Activated CD8-positive, alpha-beta T cell treated with anti-CD3 and anti-CD28 coated beads for 36 hours (primary cell): ENCODE data around the gene CARS1. TPM values are rescaled to one million over a fixed set of nuclear protein-coding genes. Genes with fewer than 3 reads are reported as not detected.

ENCODE experiments used
- ATAC-seq: fragments of 200-7000 bp; cut with Tn5 transposase; one replicate; pipeline ENCODE4 v1.10.0; 2021; ENCODE audit warnings: mild to moderate bottlenecking, moderate library complexity
- CTCF ChIA-PET: fragments of 350-600 bp; sonication (Branson Sonifier 250); formaldehyde crosslinking; loops from one replicate; lab custom pipeline; 2021; ENCODE audit warnings: antibody characterized with exemption; lab: Charles Lee
- POLR2A ChIA-PET: fragments of 350-600 bp; sonication (Branson Sonifier 250); formaldehyde crosslinking; loops from one replicate; lab custom pipeline; 2021; ENCODE audit warnings: antibody characterized with exemption; lab: Charles Lee
- DNase-seq: peaks from one replicate; pipeline ENCODE4 v3.0.0-alpha.2; 2020
- H3K27ac Mint-ChIP-seq: one replicate; pipeline ENCODE4 v1.8.0; 2021; ENCODE audit warnings: mild to moderate bottlenecking, mixed read lengths
- H3K27me3 Mint-ChIP-seq: one replicate; pipeline ENCODE4 v1.8.0; 2021; ENCODE audit warnings: mixed read lengths
- H3K36me3 Mint-ChIP-seq: one replicate; pipeline ENCODE4 v1.8.0; 2021; ENCODE audit warnings: low read depth, mixed read lengths
- H3K4me1 Mint-ChIP-seq: one replicate; pipeline ENCODE4 v1.8.0; 2021; ENCODE audit warnings: low read depth, mixed read lengths
- H3K4me3 Mint-ChIP-seq: one replicate; pipeline ENCODE4 v1.8.0; 2021; ENCODE audit warnings: mild to moderate bottlenecking, moderate library complexity, mixed read lengths
- H3K9me3 Mint-ChIP-seq: one replicate; pipeline ENCODE4 v1.8.0; 2021; ENCODE audit warnings: mixed read lengths
- CTCF ChIP-seq: fragments of 200-600 bp; IDR thresholded peaks from one replicate; pipeline ENCODE4 v1.8.0; 2022; ENCODE audit warnings: antibody characterized with exemption, mild to moderate bottlenecking
- intact Hi-C: fragments of 100-400 bp; cut with micrococcal nuclease; formaldehyde crosslinking; loops from one replicate; pipeline ENCODE4 v1.10.0; 2022
- total RNA-seq, 2 experiments: library from RNA; stranded (reverse); gene quantifications; one replicate each; pipeline ENCODE4 v1.2.3, GENCODE V29; 2021

Gene CARS1
- total RNA-seq, 2 experiments from 2014 or later, result 82.7 to 88.2 TPM

DNA sequence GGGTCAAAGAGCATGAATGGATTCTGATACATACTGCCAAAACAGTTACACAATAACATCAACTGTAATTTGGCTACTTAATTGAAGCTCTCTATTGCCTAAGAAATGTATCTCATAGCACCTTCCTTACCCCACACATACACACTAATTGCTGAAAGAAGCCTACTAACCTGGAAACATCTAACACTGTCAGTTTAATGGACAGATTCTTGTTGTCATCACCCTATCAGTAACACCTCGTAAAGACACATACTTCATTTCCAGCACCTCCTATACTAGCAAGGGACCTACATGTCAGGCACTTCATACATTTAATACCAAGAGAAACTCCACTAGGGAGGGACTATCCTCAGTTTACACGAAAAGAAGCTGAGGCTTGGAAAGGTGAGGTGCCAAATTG lies 75.0 kb downstream of the CARS1 start:
- no peak overlapping the region for H3K4me3 Mint-ChIP-seq
- ChIA-PET POLR2A (interaction anchor here (1.3 to 3.2 kb wide), 7 partner anchors 8 to 32 kb away, joined by 4 to 37 read pairs (median 7); partner anchors contain the start of gene NAP1L4), CTCF (interaction anchor here (0.7 to 5.9 kb wide), 3 partner anchors 14 to 40 kb away, joined by 3 to 33 read pairs (median 3); no protein-coding TSS in a partner anchor)
- H3K27ac Mint-ChIP-seq, result peak overlapping the region; percentile 50
- peak; percentile 18 for ATAC-seq
- intact Hi-C loops, result no loop called here
- H3K36me3 Mint-ChIP-seq, result peaks cover 44% of the 10 kb centered on the region
- peaks cover 58% of the 10 kb centered on the region for H3K4me1 Mint-ChIP-seq
- no peak for TF ChIP-seq CTCF
- DNase-seq, result no peak
- no peaks in the 10 kb centered on the region for H3K27me3 Mint-ChIP-seq
- no peaks in the 10 kb centered on the region for H3K9me3 Mint-ChIP-seq

DNA sequence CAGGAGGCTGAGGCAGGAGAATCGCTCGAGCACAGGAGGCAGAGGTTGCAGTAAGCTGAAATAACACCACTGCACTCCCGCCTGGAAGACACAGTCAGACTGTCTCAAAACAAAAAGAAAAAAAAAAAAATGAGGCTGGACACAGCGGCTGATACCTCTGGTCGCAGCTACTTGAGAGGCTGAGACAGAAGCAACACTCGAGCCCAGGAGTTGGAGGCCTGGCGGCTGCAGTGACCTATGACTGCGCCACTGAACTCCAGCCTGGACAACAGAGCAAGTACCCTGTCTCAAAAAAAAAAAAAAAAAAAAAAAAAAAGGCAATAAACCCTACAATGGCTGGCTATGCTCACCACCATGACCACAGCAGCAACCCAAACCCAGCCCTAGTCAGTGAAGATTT lies 76.1 kb downstream of the CARS1 start:
- intact Hi-C loops, result no loop called here
- ATAC-seq (peak; percentile 8), DNase-seq (no peak)
- no peak for TF ChIP-seq CTCF
- Mint-ChIP-seq H3K4me3 (no peak overlapping the region), H3K4me1 (peaks cover 60% of the 10 kb centered on the region), H3K36me3 (peaks cover 48% of the 10 kb centered on the region), H3K27me3 (no peaks in the 10 kb centered on the region), H3K27ac (no peak overlapping the region), H3K9me3 (no peaks in the 10 kb centered on the region)
- CTCF ChIA-PET, result interaction anchor here (1.0 to 5.9 kb wide), 3 partner anchors 9 to 41 kb away, joined by 3 to 33 read pairs (median 3); no protein-coding TSS in a partner anchor
- POLR2A ChIA-PET, result interaction anchor here (0.6 to 3.2 kb wide), 8 partner anchors 9 to 34 kb away, joined by 3 to 37 read pairs (median 4); partner anchors contain the start of gene NAP1L4

DNA sequence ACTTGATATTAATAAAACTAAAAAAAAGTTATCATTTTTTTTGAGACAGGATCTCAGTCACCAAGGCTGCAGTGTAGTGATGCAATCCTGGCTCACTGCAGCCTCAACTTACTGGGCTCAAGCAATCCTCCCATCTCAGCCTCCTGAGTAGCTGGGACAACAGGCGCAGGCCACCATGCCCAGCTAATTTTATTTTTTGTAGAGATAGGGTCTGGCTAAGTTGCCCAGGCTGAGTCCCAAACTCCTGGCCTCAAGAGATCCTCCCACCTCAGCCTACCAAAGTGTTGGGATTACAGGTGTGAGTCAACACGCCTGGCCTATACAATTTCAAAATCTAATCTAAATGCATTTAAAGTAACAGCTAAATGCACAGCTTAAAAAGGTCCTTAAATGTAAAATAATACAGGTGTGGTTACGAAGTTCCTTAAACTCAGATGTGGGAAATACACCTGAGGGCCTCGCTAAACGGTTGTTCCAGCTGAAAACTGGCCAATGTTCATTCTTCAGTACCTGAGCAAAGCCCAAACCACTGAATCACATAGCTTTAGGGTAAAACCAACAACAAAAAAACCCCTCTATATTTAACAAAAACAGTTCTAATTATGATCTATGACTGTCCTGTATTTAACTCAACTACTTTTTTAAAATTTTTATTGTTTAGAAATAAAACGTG lies 76.9 kb downstream of the CARS1 start:
- Mint-ChIP-seq H3K27me3 (no peaks in the 10 kb centered on the region), H3K27ac (no peak overlapping the region), H3K36me3 (peaks cover 53% of the 10 kb centered on the region), H3K9me3 (no peaks in the 10 kb centered on the region), H3K4me1 (peaks cover 62% of the 10 kb centered on the region), H3K4me3 (no peak overlapping the region)
- ChIA-PET CTCF (interaction anchor here (1.0 to 5.9 kb wide), 3 partner anchors 9 to 42 kb away, joined by 3 to 33 read pairs (median 3); no protein-coding TSS in a partner anchor), POLR2A (interaction anchor here (0.9 to 3.2 kb wide), 5 partner anchors 8 to 35 kb away, joined by 3 to 37 read pairs (median 5); partner anchors contain the start of gene NAP1L4)
- DNase-seq (no peak), ATAC-seq (no peak)
- intact Hi-C loops, result no loop called here
- no peak for TF ChIP-seq CTCF

GRCh38 chr11:2977113-2977512 lies 80.1 kb downstream of the CARS1 start:
- no peaks in the 10 kb centered on the region for H3K9me3 Mint-ChIP-seq
- H3K36me3 Mint-ChIP-seq, result peaks cover 59% of the 10 kb centered on the region
- DNase-seq (no peak), ATAC-seq (no peak)
- H3K27me3 Mint-ChIP-seq, result no peaks in the 10 kb centered on the region
- peaks cover 53% of the 10 kb centered on the region for H3K4me1 Mint-ChIP-seq
- POLR2A ChIA-PET, result interaction anchor here (1.1 to 3.8 kb wide), 5 partner anchors 11 to 33 kb away, joined by 3 to 23 read pairs (median 6); partner anchors contain the start of gene NAP1L4
- intact Hi-C loops, result loop anchor here (5.0 kb wide), 1 partner anchor 40 kb away; no protein-coding TSS in a partner anchor
- peak overlapping the region; percentile 6 for H3K27ac Mint-ChIP-seq
- TF ChIP-seq CTCF, result no peak
- H3K4me3 Mint-ChIP-seq, result no peak overlapping the region
- CTCF ChIA-PET, result interaction anchor here (2.6 to 3.7 kb wide), 4 partner anchors 12 to 114 kb away, joined by 19 to 46 read pairs (median 27); no protein-coding TSS in a partner anchor
